Articular chondrocyte of knee joint (primary cell): ENCODE measurements around the gene REELD1. TPM values are rescaled to one million over a fixed set of nuclear protein-coding genes. Genes with fewer than 3 reads are reported as not detected.

Experiments
- total RNA-seq: library from RNA; depleted of rRNA; stranded (reverse); fragments of >200 nt; gene quantifications from 2 replicates; pipeline ENCODE4 v1.2.3, GENCODE V29; 2012

Gene REELD1
- 0.26 TPM in 1 of 2 replicates, not detected in the other for total RNA-seq

DNA sequence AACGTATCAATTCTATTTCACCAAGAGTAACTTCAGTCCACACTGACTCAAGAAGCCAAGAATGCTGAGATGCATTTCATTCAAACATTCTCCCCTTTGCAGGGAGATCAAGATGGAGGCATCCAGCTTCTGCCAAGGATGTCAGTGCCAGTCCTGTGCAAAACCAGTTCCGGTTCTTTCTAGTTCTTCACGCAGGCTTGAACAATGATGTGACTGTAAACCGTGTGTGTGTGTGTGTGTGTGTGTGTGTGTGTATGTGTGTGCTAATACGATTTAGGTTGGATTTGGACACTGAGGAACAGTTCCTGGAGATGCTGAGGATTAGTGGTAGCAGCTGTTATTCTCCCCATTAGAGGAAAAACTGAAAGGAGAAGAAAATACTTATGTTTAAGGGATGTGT lies at the start of gene REELD1:
Gene REELD1, plus strand, starts transcription at position 301 of the 400 bp plus-strand sequence. CDS start 2,415 bp downstream, outside the sequence.

DNA sequence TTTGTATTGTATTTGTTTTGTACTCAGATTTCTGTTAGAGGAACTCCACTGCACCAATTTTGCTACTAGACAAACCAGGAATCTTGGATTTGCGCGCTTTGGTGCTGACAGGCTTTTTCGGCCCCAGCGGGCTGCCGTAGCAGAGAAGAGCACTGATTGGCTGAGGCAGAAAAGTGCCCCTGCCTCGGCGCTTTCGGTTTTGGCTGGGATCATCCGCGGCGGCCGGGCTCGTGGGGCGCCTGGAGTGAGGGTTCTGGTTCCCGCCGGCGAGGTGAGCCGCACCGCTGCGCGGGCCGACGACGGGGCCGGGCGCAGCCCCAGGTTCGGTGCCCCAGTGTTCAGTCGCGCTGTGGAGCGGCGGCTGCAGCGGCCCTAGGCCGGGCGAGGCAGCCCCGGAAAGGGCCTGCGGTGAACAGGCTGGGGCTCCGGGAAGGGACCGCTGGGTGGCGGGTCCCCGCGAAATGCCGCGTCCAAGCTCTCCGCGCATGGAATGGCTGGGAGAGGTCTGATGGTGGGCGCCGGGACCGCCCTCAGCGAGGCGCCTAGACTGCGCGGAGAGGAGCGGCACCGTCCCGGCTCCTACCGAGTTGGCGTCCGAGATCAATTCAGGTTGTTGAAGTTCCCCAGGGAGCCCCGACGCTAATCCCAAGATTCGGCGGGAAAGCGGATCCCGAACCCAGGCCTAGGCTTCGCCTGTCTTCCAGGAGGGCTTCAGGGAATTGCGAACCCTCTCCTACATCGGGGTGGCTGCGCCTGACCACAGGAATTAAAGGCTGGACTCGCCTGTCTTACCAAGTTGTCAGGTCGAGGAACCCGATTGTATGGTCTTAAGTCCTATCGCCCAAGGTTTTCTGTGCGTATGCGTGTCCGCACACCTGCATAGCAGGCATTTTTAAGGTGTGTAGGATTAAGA lies 38.5 kb upstream of the REELD1 start, which contains the start of gene LSM6:
Gene LSM6, plus strand, starts transcription at position 178 of the 913 bp plus-strand sequence. CDS start 7,204 bp downstream, outside the sequence.

Other genes starting within 250 kb of the REELD1 start
- 31.1 and 31.2 TPM in 2 replicates for gene LSM6, start 38.8 kb upstream of the REELD1 start, total RNA-seq